EH (cell line): Measurements from ENCODE around the gene SENP6.

Source experiments
- DNase-seq: peaks from one replicate; pipeline ENCODE4 v3.0.0-alpha.2; 2015; ENCODE audit warnings: low read depth

Gene SENP6

GRCh38 chr6:75747152-75747992 lies 145.7 kb downstream of the SENP6 start:
- DNase-seq, result no peak

DNA sequence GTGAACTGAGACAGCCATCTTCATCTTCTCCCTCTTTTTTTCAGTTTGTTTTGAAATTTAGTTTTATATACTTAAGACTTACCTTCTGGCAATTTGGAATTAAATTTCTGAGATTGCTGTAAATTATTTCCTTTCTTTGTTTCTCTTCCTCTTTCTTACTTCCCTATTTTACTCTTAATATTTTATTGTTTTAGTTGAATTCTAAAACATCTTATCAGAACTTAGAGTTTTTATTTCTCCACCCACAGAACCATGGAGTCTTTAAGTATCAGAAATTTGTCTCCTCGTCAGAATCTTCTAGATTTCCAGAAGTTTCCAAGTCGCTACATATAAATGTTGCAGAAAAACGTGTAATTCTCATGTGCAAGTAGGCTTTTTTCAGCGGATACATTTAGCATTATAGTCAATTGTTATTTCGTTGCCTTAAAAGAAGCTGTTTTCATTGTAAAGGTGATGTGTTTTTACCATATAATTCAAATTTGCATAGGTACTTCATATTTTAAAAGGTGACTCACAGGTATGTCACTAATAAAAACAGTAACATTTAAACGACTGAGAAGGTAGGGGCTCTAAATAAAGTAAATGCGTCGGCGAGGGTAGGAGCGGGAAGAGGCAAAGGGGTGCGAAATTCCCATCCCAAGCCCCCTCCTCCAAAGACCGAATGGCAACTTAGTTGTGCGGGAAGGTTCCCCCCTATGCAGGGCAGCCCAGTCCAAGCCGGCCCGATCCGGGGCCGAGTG lies 146.5 kb downstream of the SENP6 start:
- DNase-seq, result no peak

DNA sequence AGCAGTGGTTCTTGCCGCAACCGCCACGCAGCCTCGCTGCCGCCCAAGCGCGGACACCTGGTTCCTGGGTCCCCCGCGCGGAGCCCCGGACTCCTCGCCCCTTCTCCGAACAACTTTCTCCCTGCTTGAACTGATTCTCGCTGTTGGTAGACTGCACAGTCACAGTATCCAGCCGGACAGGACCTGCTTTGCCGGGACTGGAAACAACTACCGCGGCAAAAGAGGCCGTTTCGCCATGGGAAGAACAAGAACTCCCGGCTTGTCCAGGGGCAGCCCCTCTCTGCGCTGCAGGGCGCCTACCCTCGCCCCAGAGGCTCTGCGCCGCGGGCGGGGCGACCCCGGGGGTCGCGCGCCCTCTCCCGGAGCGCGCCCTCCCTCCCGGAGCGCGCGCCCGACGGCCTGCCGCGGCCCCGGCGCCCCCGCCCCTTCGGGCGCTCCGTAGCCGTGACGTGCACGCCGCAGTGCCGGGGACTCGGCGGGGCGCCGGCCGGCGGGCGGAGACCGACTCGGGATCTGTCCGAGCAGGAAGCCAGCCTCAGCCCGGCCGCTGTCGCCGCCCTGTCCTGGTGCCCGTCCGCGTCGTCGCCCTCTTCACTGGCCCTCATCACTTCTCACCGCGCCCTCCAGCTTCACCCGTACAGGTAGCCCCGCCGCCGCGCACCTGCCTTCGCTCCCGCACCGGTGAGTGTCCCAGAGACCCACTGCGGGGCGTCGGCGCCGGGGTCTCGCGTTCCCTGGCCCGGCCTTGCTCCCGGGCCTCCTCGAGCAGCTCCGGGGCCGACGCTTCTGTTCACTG lies 147.3 kb downstream of the SENP6 start, which contains the start of gene MYO6:
TSS of gene MYO6 (plus strand) at position 497 of the 796 bp plus-strand sequence. CDS start 68,309 bp downstream, outside the sequence.
- peak; percentile 71 for DNase-seq

- DNase-seq, result peak; percentile 42
Measured at GRCh38 chr6:75751443-75751842, 149.8 kb downstream of the SENP6 start.

DNA sequence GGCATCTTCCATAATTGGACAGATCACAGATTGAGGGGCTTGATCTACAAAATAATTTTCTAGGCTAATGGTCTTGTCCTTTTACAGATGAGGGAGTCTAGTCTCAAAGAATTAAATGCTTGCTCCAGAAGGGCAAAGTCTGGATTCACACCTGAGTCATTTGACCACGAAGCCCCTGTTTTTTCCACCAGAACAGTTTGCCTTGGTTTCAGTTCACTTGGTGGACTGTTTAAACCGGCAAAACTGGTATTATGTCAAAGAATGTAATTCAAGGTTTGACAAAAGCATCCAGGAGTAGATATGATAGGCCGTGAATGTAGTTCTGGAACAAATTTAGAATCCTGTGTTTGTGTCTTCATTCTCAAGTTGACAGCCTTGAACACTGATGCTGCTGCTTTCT lies 150.7 kb downstream of the SENP6 start:
- no peak for DNase-seq

- no peak for DNase-seq
Measured at GRCh38 chr6:75755704-75756103, 154.0 kb downstream of the SENP6 start.

- DNase-seq, result no peak
Measured at GRCh38 chr6:75757295-75757694, 155.6 kb downstream of the SENP6 start.

- no peak for DNase-seq
Measured at GRCh38 chr6:75758061-75758460, 156.4 kb downstream of the SENP6 start.

- no peak for DNase-seq
Measured at GRCh38 chr6:75759207-75759606, 157.5 kb downstream of the SENP6 start.

DNA sequence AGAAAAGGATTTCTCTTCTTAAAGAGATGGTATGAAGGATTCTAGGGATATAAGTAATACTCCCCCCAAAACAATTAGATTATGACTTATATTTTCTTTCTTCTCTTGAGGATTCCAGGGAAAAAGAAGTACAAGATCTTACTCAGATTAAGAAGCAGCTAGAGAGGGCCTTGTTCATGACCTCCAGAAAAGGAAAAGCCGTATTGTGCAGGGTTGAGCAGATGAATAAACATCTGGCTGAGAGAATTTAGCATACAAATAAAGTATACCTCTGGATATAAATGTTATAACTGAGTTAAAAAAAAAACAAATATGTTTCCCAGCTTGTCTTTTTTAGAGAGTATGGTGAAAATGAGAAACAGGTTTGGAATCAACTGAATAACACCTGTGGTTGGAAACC lies 158.6 kb downstream of the SENP6 start:
- DNase-seq, result no peak

DNA sequence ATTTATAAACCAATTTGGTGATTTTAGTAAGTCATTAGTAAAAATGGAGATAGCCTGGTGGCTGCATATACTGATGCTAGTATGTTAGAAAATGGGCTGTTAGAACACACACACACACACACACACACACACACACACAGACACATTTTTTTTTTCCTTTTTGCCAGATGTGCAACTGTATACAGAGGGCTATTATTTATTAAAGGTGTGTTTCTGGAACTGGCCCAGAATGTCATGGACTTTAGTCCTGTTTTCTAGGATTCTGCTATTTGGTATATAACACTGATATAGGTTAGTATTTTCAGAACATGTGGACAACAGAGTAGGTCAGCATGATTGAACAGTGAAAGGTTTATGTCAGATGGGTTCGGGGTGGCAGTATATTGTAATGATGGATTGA lies 159.8 kb downstream of the SENP6 start:
- no peak for DNase-seq

DNA sequence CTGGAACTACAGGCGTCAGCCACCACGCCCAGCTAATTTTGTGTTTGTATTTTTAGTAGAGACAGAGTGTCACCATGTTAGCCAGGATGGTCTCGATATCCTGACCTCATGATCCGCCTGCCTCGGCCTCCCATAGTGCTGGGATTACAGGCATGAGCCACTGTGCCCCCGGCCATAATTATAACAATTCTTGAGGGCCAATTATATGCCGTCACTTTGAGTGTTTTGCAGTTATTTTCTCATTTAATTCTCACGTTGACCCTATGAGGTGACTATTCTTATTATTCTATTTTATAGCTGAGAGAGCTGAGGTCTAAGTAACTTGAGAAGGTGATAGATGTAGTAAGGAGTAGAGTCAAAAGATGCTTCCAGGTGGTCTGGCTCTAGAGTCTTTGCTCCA lies 160.4 kb downstream of the SENP6 start:
- no peak for DNase-seq

- no peak for DNase-seq
Measured at GRCh38 chr6:75766387-75766786, 164.7 kb downstream of the SENP6 start.
